NCI-H82 treated with DMSO at 0.1 percent for 48 hours (cell line): ENCODE results near the gene DTNA.
"Not testable (repeated sequence)": the region's sequence is repeated elsewhere in the genome, so short reads cannot be mapped to it uniquely, and the experiment has no call there.

Experiments
- DNase-seq: peaks from one replicate; lab custom pipeline; 2025; ENCODE audit not compliant: unreplicated experiment; lab: John Stamatoyannopoulos, UW

Gene DTNA

DNA sequence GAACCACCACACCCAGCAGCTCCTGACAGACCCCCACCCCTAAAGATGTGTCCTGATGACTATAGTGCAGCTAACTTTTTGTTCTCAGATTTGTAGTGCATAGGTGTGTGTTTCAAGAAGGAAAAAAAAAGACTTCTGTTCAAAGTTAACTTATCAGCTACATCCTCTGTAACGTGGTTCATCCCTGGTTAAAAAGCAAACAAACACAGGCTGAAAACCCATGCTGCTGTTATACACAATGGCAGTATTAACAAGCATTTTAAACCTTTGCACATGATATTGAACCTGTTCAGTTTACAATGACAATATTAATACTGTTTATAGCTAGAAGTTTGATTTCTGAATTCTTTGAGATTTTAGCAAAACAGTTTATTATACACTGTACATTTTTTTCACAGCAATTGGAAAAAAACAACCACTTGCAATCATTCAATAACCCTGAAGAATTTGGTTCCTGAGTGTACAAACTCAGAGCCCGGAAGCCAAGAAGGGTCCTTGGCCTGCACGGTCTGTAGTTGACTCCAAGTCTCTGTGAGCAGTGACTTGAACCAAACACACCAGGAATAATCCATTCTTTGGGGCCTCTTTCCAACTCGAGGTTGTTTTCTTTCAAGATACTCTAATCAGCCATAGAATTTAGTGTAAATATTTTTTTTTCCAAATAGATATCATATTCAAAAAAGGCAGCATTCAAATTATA, 177.9 kb downstream of the DTNA start:
- DNase-seq: no peak

DNA sequence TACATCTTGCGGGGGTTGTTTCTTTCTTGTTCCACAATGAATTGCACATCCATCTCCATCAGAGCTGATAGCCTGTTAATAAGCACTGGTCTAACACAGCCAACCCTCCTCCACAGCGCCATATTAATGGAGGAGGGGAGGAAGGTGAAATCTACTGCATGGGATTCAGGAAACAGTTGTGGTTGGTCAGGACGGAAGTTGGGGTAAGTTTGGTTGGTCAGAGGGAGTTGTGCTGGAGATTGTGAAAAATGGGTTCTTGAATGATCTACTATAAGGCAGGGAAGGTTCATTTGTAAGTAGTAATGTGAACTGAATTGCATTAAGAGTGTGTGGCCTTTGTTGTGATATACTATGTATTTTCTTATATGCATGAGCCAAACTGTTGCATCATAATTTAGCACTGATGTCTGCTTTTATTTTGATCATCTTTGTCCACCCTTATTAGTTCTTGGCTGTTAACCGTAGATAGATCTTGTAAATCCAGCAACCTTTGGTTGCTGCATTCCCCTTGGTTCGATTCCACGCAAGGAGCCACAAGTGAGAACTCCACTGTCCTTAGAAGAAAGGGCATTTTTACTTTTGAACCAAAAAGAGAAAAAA, 180.5 kb downstream of the DTNA start:
- DNase-seq: no peak

DNA sequence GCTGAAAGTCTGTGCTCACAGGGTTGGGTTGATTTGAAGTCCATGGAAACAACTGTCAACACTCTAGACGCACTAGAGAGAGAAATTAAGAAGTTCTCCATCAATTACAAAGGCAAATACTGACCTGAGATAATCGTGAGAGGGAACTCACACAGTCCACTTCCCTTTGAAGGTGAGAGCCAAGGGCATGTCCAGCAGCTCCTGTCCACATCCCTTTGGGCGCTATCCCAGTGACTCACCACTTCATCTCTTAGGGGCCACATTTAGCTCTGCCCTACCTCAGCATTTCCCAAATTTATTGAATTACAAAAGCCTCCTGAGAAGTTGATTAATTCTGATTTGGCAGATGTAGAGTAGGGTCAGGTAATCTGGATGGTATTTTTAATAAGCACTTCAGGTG, 182.3 kb downstream of the DTNA start:
- no peak for DNase-seq

DNA sequence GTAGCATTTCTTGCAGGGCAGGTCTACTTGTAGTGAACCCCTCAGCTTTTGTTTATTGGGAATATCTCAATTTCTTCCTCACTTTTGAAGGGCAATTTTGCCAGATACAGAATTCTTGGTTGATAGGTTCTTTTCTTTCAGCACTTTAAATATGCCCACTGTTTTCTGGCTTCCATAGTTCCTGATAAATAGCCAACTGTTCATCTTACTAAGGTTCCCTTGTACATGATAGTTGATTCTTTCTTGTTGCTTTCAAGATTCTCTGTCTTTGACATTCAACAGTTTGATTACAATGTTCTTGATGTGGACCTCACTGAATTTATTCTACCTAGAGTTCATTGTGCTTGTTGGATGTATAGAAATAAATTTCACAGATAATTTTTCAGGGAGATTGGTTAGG, 183.1 kb downstream of the DTNA start:
- no peak for DNase-seq

DNA sequence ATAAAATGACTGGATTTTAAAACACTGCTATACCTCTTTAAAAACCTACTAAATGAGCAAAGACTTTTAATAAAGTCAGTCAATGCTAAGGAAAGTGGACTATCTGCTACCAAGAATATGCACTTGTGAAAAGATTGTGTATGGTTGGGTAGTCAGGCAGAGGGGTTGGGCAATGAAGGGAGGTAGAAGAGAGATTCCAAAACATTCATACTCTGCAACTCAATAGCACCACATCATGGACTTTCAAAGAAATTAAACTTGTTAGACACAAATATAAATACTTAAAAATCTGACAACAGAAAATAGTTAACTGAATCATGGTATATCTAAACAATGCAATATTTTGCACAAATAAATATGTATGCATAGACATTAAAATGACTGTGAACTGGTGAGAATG, 191.2 kb downstream of the DTNA start:
- no peak for DNase-seq

DNA sequence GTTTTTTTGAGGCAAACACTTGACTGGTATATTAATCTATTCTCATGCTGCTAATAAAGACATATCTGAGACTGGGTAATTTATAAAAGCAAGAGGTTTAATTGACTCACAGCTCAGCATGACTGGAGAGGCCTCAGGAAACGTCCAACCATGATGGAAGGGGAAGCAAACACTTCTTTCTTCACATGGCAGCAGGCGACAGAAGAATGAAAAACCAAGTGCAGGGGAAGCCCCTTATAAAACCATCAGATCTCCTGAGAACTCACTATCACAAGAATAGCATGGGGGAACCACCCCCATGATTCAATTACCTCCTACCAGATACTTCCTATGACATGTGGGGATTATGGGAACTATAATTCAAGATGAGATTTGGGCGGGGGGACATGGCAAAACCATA, 194.9 kb downstream of the DTNA start:
- no peak for DNase-seq

DNA sequence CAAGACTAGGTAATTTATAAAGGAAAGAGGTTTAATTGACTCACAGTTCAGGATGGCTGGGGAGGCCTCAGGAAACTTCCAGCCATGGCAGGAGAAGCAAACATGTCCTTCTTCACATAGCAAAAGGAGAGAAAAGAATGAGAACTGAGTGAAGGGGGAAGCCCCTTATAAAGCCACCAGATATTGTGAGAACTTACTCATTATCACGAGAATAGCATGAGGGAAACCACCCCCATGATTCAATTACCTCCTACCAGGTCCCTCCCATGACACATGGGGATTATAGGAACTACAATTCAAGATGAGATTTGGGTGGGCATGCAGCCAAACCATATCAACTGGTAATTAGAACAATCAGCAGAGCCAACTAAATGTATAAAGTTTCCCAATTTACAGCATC, 196.9 kb downstream of the DTNA start:
- DNase-seq: not testable (repeated sequence)

DNA sequence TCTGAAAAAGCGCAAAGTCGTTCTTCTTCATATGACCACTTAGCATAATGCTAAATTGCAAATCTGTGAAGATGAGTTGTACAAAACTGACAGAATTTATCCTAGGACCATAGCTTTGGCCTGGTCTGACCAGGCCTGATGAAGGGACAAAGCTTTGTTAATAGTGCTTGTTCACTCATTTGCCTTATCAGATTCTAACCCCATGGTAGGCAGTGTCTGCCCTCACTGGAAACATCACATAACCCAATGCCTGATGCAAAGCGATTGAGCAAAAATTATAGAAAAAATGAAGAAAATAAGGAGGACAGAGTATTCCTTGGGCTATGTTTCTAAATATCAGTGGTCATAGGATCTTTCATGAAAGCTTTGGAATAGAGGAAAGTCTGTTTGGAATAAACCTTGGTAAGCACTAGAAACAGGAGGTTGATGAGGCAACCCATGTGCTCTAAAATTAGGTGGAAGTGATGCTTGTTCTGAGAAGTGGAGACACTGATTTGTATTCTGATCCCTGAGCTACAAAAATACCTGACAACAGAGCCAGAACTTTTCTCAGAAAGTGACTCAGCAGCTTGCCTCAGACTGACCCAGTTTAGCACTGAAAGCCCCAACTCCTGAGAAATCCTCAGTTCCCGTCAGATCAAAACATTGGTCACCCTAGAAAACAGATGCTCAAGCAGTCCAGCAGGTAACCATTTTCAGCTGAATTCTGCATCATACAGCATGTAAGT, 199.7 kb downstream of the DTNA start:
- DNase-seq: no peak

DNA sequence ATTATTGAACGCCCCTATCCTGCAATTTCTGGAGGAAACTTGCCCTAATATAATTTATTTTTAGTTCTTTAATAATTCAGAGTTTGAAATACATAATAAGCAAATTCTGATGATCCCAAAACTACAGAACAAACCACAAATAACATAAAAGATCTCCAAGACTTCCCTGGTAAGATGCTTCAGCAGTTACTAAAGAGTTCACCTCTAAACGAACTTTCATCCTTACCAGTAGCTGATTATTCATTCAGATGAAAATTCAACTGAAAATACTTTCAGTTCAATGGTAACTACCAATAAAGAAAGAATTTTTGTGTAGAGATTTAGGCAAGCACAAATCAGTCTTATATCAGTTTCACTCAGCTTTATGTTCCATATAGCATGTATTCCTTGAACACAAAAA, 201.0 kb downstream of the DTNA start:
- DNase-seq: no peak

DNA sequence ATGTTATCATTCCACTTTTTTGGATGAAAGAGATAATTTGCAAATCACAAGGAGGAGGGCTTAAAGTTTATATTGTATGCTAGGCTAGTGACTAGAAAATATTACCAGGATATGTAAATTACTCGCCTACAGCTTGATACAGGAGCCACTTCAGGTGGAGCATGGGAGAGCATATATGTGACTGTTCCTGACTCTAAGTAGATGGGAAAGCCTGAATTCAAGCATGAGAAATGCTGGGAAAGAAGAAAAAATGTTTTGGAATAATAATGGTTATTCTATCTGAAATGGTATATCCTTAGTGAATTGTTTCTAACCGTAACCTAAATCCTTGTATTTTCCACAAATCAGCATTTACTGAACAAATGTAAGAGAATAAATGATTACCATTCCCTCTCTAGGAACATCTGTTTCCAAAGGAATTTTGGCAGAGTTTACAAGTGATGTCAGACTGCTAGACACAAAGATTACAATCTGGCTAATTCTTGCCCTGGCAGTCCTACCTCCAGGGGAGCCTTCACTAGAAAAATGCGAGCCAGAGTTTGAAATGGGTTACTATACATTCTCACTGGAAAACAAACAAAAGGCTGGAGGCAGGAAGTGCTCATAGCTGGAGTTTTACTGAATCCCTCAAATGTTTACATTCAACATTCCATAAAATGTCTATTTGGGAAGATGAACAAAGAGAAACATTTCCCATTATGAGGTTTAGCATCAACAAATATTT, 201.7 kb downstream of the DTNA start:
- DNase-seq: no peak

DNA sequence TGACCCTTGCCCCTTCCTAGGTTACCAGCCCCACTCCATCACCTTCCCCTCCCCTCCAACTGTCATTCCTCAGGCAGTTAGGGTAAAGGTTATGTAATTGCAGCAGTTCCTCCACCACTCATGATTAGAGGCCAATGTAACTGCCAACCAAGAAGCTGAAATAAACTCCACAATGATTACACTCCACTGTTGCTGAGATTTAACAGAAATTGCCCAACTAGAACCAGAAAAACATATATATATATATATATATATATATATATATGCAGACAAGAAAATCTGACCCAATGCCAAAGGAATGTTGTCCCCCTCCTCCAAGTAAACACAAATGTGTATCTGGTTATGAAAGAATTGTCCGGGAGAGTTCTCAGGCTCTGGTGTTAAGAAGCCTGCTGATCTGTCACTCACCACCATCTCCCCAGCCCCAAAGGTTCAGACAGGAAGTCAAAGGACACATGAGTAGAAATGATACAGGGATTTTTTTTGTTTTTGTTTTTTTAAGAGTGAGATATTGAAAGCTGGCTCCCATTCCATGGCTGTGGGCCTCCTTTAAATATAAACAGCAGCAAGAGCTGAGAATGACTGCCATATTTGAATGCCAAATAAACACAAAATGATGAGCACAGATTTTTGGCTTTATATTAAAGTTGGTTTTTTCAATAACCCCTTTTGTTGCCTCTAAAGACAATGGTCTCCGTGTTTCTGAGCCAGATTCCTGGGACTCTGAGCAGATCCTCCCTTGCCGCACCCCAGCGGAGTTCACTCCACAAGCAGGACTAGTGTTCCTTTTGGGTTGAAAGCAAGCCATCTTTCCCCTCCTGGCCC, 204.0 kb downstream of the DTNA start:
- no peak for DNase-seq

DNA sequence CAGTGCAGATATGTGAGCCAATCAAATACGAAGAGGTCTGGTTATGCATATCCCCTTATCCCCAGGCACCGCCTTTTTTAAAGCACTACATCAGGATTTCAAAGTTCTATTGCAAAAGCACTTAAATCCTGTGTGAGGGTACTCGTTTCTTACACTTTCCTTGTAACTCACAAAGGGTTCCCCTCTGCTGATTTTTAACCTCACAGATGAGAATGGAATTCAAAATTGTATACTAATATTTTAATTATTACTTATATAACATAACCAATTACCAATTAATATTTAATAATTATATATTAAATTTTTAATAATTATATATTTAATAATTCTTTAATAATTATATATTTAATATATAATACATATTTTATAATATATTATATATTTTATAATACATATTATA, 204.9 kb downstream of the DTNA start:
- no peak for DNase-seq

DNA sequence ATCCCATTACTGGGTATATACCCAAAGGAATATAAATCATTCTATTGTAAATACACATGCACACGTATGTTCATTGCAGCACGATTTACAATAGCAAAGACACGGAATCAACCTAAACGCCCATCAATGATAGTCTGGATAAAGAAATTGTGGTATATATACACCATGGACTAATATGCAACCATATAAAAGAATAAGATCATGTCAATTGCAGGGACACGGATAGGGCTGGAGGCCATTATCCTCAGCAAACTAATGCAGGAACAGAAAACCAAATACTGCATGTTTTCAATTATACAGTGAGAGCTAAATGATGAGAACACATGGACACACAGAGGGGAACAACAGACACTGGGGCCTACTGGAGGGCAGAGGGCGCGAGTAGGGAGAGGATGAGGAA, 206.4 kb downstream of the DTNA start:
- not testable (repeated sequence) for DNase-seq

DNA sequence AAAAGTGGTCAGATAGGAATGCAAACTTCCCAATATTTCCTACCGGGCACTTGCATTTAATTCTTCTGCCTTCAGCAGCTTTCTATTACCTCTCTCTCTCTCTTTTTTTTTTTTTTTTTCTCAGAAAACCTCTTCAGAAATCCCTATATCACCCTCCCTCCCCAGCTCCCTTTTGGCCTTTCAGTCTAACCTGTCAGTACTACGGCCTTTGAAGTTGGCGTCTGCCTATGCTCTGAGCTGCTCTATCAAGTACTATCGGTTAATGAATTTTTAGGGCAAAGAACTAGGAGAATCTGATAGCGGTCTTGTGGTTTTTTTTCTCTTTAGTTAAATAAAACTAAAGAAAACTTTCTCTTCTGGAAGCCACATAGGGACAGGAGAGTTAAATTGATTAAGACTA, 208.8 kb downstream of the DTNA start:
- DNase-seq: peak; percentile 45

DNA sequence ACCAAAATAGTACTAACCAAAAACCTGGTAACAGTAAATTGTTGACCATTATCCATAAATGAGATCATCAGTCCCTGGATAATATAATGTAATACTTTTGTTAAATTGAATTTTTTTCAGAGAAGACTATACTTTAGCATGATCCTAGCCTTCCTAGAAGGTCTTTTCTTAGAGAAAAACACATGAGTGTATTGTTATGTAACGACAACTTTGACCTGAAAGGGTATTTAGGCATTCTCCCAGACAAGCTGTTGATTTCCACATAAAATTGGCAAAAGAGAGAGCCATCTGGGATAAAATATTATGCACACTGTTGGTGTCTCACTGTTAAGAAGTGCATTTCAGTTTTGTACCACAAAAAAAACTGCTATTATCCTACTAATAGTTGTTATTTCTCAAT, 211.1 kb downstream of the DTNA start:
- DNase-seq: no peak

DNA sequence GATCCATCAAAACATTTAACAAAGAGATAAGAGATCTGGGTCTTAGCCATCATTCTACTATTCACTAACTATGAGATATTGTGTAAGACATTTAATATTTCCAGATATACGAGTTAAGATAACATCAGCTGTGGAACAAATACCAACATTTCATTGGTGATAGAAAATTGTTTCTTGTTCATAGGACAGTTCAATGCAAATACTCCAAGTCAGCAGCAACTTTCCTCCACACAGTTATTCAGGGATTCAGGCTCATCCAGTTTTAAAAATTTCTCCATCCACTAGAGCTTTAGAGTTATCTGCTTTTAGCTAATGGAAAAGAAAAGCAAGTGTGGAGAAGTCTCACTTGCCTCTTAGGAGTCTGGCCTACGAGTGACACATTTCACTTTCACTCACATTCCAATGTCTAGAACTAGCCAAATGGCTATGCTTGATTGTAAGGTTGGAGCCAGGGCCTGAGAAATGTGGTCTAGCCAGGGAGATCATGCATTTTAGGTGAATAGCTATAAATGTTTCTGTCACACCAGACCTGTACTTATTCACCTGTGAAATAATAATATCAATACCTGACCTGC, 211.8 kb downstream of the DTNA start:
- no peak for DNase-seq

DNA sequence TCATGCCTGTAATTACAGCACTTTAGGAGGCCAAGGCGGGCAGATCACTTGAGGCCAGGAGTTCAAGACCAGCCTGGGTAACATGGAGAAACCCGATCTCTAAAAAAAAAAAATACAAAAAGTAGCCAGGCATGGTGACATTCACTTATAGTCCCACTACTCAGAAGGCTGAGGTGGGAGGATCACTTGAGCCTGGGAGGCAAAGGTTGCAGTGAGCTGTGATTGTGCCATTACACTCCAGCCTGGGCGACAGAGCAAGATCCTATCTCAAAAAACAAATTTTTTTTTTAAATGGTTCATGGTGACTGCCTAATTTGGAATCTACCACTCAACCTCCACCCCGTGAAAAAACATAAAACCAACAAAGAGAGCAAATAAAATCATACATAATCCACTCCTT, 212.5 kb downstream of the DTNA start:
- DNase-seq: not testable (repeated sequence)

DNA sequence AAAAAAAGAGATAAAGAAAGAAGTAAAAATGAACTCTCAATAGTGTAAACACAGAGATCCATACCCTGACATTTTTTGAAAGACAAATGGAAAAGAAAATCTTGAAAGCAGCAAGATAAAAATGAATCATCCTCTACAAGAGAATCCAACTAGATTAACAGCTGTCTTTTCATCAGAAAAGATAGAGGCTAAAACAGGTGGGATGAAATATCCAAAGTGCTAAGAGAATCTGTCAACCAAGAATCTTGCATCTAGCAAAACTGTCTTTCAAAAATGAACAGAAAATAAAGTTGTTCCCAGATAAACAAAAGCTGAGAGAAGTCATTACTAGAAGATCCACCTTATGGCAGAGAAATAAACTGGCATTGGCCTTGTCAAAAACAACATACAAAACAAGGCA, 213.8 kb downstream of the DTNA start:
- DNase-seq: no peak

DNA sequence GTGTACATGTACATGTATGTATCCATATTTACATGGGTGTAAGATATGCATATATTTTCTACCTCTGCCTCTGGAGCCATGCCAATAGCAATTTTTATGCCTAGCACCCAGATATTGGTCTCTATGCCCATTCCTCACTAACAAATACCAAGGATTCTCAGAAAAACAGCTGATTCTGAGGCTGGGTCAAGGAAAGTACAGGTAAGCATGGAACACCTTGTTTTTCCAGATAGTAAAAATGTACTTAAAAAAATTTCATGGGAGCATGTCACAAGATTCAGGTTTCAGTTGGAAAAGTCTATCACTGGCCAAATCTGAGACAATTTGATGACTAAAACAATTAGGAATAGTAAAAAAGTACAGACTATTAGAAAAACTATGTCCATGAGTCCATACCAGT, 216.6 kb downstream of the DTNA start:
- no peak for DNase-seq

DNA sequence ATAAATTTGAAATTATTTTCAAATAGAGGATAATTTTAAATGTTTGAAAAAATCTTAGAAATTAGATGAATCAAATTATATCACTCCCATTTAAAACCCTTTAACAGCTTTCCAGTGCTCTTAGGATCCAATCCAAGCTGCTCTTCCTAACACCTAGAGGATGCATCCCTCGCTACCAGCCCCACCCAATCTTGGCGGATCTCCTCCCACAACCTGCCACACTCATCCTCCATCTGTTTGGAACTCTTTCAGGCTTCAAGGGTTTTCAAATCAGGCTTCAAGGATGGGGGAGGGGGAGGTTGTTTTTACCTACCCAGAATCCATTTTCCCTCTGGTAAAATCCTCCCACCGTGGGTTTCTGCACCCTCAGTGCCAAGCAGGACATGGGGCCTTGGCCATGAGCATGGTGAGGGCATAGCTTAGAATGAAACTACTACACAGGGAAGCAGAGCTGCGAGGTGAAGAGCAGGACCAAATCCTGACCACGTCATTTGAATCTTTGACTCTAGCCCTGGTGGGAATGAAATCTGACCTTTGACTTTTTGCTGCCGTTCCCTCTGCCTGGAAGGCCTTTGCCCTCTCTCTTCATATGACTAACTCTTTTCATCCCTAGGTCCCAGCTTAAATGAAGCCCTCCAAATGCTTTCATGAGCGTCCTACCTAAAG, 218.1 kb downstream of the DTNA start:
- DNase-seq: no peak
